ENCODE measurements around the gene NDST1.

DNA sequence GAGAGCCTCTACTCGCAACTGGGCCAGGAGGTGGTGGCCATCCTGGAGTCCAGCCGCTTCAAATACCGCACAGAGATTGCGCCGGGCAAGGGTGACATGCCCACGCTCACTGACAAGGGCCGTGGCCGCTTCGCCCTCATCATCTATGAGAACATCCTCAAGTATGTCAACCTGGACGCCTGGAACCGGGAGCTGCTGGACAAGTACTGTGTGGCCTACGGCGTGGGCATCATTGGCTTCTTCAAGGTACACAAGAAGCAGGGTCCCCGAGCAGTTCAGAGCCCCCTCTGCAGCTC lies 13.5 kb downstream of the NDST1 start:
- TF ChIP-seq, protein P1, sequence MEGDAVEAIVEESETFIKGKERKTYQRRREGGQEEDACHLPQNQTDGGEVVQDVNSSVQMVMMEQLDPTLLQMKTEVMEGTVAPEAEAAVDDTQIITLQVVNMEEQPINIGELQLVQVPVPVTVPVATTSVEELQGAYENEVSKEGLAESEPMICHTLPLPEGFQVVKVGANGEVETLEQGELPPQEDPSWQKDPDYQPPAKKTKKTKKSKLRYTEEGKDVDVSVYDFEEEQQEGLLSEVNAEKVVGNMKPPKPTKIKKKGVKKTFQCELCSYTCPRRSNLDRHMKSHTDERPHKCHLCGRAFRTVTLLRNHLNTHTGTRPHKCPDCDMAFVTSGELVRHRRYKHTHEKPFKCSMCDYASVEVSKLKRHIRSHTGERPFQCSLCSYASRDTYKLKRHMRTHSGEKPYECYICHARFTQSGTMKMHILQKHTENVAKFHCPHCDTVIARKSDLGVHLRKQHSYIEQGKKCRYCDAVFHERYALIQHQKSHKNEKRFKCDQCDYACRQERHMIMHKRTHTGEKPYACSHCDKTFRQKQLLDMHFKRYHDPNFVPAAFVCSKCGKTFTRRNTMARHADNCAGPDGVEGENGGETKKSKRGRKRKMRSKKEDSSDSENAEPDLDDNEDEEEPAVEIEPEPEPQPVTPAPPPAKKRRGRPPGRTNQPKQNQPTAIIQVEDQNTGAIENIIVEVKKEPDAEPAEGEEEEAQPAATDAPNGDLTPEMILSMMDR (IDR thresholded peaks at IDR 0.05; ENCODE audit: insufficient read depth, low read depth, low read length) = no peak
- no peak for TF ChIP-seq EZH2 (IDR thresholded peaks at IDR 0.05; ENCODE audit: insufficient read depth, low read length)

Measured in astrocyte (in vitro differentiated cells and primary cell).